ENCODE measurements around the gene SPARC.
"Not testable (repeated sequence)": the region's sequence is repeated elsewhere in the genome, so short reads cannot be mapped to it uniquely, and the experiment has no call there.

Gene SPARC, protein sequence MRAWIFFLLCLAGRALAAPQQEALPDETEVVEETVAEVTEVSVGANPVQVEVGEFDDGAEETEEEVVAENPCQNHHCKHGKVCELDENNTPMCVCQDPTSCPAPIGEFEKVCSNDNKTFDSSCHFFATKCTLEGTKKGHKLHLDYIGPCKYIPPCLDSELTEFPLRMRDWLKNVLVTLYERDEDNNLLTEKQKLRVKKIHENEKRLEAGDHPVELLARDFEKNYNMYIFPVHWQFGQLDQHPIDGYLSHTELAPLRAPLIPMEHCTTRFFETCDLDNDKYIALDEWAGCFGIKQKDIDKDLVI

GRCh38 chr5:151686674-151687407 lies at the start of gene SPARC:
SPARC (minus strand) TSS chr5:151686915; CDS start chr5:151676188, 10,727 bp downstream.
- peak in 1 of 2 donors; percentile 75 for DNase-seq

DNA sequence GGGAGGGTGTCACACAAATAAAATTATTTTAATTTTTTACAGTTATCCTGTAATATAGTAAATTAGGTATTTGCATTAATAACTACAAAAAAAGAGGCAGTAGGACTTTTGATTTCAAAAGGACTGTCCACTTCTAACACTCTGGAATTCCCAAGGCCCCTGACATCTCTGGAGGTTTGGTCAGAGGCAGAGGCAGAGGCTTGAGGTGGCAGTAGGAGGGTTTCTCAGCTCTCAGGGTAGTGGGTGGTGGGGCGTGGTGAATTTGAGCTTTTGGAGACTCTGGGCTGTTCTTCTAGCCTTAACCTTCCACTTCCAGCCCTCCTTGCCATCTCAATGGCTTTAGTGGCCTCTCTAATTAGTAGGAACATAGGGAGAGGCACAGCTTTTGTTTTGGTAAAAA lies 48.9 kb upstream of the SPARC start:
- DNase-seq, result no peak

GRCh38 chr5:151734064-151734408 lies 47.3 kb upstream of the SPARC start:
- DNase-seq, result no peak

DNA sequence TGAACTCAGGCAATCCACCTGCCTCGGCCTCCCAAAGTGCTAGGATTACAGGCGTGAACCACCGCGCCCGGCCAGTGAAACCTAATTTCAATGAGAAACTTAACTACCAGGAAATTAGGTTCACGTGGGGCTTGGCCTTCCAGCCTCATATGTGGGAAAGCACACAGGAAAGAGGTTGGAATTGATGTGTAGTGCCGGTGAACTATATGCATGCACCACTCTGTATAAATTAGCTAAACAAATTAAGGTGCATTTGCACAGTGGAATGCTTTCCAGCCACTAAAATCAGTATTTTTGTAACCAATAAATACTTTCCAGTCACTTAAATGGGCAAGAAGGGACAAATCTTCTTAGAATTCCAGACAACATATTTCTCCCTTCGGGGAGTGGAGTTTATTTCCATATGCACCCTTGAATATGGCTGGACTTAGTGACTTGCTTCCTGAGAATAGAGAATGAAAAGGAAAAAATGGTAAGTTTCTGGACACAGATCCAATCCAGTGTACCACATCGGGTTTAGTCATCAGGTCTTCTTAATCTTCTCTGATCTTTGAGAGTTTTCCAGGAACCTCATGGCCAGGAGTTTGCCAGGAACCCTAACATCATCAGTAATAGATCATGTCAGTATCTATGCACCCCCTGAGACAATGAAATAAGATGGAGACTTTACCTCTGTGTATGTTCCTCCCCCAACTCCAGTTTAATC lies 46.8 kb upstream of the SPARC start:
- no peak for DNase-seq

GRCh38 chr5:151730381-151730780 lies 43.7 kb upstream of the SPARC start:
- DNase-seq, result no peak

- not testable (repeated sequence) for DNase-seq
These were observed 42.9 kb upstream of the SPARC start for GRCh38 chr5:151729597-151729996.

GRCh38 chr5:151724360-151724759 lies 37.6 kb upstream of the SPARC start:
- no peak for DNase-seq

GRCh38 chr5:151722546-151722945 lies 35.8 kb upstream of the SPARC start:
- DNase-seq, result no peak

- DNase-seq, result no peak
These were observed 35.2 kb upstream of the SPARC start for GRCh38 chr5:151721812-151722391.

GRCh38 chr5:151721087-151721646 lies 34.5 kb upstream of the SPARC start:
- peak in 1 of 2 donors; percentile 32 for DNase-seq

DNA sequence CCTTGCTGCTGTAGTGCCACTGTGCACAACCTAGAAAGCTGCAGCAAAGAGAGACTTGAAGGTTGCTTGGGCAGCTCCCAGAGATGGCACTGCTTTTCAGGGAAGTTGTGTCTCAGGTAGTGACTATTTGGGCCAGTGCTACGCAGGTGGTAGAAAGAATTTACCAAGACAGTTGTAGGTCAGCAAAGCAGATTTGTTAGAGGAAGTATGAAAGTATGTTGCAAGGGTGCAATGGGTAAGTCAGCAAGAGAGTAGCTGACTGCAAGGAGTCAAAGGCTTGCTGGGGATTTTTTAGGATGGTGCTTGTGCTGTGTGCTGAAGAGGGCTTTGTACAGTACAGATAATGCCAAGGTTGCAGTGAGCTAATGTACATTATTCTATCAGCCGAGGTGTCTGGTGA lies 33.5 kb upstream of the SPARC start:
- DNase-seq, result no peak

GRCh38 chr5:151719228-151720000 lies 32.7 kb upstream of the SPARC start:
- peak in 1 of 2 donors; percentile 34 for DNase-seq

DNA sequence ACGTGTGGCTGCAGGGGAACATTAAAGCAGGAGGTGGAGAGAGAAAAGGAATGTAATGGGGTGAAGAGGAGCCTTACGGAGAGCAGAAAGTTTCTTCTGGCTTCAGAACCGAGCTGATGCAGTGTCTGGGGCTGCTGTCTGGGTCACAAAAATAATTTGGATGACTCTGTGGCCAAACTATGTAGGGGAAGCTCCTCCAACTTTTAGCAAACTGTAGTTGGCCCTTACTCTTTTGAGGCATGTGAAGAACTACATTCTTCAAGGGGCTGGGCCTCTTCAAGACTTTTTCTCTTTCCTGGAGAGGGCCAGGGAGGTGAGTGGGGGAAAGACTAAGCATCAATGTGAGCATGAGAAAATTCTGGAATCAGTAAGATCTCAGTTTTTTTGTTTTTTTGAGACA lies 31.9 kb upstream of the SPARC start:
- no peak for DNase-seq

- no peak for DNase-seq
These were observed 31.4 kb upstream of the SPARC start for GRCh38 chr5:151718153-151718552.

- no peak for DNase-seq
These were observed 30.7 kb upstream of the SPARC start for GRCh38 chr5:151717416-151717815.

DNA sequence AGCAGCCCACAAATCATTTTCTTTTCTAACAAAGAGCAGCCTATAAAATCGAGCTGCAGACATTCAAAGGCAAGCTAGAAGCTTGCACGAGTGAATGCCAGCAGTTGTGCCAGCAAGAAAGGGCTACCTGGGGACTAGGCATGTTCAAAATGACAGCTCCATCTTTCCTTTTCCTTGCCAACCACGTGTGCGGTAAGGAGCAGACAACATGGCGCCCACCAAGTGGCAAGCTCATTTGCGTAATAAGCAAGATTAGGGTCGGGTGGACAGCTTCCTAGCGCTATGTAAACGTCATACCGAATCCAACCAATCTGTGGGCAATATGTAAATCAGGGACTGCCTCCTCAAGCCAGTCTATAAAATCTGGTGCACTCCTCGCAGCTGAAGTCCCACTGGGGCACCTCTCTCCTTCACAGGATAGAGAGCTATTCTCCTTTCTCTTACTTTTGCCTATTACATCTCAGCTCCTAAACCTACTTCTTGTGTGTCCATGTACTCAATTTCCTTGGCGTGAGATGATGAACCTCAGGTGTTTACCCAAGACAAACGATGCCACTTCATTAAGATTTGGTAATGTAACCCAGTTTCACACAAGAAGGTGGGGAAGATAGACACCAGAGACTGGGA lies 22.5 kb upstream of the SPARC start:
- DNase-seq, result no peak

GRCh38 chr5:151708126-151708525 lies 21.4 kb upstream of the SPARC start:
- DNase-seq, result no peak

- no peak for DNase-seq
These were observed 20.9 kb upstream of the SPARC start for GRCh38 chr5:151707567-151707966.

DNA sequence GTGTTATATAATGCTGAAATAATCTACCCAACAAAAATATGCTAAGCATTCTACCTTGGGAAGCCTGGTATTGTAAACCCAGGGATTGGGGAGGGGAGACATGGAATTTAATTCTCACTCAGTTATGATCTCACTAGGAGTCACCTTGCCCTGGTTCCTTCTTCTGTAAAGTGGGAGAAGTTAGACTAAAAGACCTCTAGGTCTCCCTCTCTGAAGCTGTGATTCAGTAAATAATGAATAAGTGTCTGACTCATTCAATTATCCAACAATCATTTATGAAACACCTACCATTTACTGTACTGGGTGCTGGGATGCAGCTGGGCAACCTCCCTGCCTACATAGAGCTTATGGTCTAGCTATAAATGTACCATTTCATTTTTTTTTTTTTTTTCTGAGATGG lies 20.2 kb upstream of the SPARC start:
- no peak for DNase-seq

GRCh38 chr5:151703780-151704179 lies 17.1 kb upstream of the SPARC start:
- DNase-seq, result no peak

DNA sequence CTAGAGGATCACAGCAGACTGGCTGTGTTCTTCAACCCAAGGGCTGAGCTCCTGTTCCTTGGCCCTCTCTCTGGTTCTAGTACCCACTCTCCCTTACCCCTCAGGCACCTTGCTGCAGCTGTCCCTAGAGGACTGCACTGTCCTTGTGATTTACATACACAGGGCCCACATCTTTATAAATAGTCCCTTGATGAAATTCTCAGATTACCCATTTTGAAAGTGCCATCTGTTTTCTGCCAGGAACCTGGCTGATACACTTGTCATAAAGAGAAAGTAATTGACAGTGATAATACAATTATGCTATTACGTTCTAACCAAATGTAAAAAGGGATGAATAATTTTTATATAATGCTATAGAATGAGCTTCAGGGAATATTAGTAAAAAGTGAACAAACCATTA lies 16.5 kb upstream of the SPARC start:
- no peak for DNase-seq

GRCh38 chr5:151700820-151701219 lies 14.1 kb upstream of the SPARC start:
- no peak for DNase-seq

Data from bone marrow (tissue), 2 donors.